Cardiac muscle cell (in vitro differentiated cells and primary cell): ENCODE results near the gene RELL1. TPM values are rescaled to one million over a fixed set of nuclear protein-coding genes. Genes with fewer than 3 reads are reported as not detected.

Experiments
- DNase-seq, 2 donors: peaks; one replicate each; pipeline versions ENCODE4 v3.0.0 to v3.0.0-alpha.2; 2010 to 2017; ENCODE audit warnings: low read depth in 1 of 2, low spot score in 1 of 2
- H3K27ac ChIP-seq: fragments of 200-600 bp; sonication (generic); 2 replicates; pipeline ENCODE4 v1.5.1; 2016
- H3K27me3 ChIP-seq: fragments of 200-600 bp; sonication (generic); 2 replicates; pipeline ENCODE4 v1.6.0; 2016; ENCODE audit warnings: control low read depth
- H3K36me3 ChIP-seq: fragments of 200-600 bp; sonication (generic); 2 replicates; pipeline ENCODE4 v1.5.1; 2016; ENCODE audit warnings: control low read depth
- H3K4me1 ChIP-seq: fragments of 200-600 bp; sonication (generic); 2 replicates; pipeline ENCODE4 v1.8.1; 2017; ENCODE audit warnings: low read depth, mild to moderate bottlenecking, mixed run types
- H3K4me3 ChIP-seq: fragments of 200-600 bp; sonication (generic); 2 replicates; pipeline ENCODE4 v1.5.1; 2016; ENCODE audit warnings: mild to moderate bottlenecking
- H3K9me3 ChIP-seq: fragments of 200-600 bp; sonication (generic); 2 replicates; pipeline ENCODE4 v1.5.1; 2017; ENCODE audit warnings: low read depth, mild to moderate bottlenecking, control low read depth
- CTCF ChIP-seq: IDR thresholded peaks from 2 replicates; pipeline ENCODE4 v1.5.1; 2012; ENCODE audit warnings: low read depth, mild to moderate bottlenecking, low read length
- polyA plus RNA-seq: library from polyadenylated mRNA; unstranded; fragments of >200 nt; fragmentation: Nextera tagmentation; extraction: Ambion mirVana; gene quantifications from 2 replicates; pipeline ENCODE4 v1.2.1, GENCODE V29; 2016
- total RNA-seq: library from RNA; depleted of rRNA; stranded (reverse); fragments of >200 nt; gene quantifications from 2 replicates; pipeline ENCODE4 v1.2.3, GENCODE V29; 2016

Gene RELL1
- total and polyA plus RNA-seq, 2 experiments from 2014 or later = 4.4 to 22.2 TPM

GRCh38 chr4:37620176-37620575 is 66.0 kb downstream of the RELL1 start:
- Histone ChIP-seq H3K9me3 (no peaks in the 10 kb centered on the region), H3K4me1 (peaks cover 14% of the 10 kb centered on the region), H3K27ac (no peak overlapping the region), H3K27me3 (no peaks in the 10 kb centered on the region), H3K36me3 (no peaks in the 10 kb centered on the region), H3K4me3 (no peak overlapping the region)
- no peak for TF ChIP-seq CTCF
- no peak for DNase-seq

- Histone ChIP-seq H3K9me3 (no peaks in the 10 kb centered on the region), H3K4me3 (no peak overlapping the region), H3K36me3 (no peaks in the 10 kb centered on the region), H3K27me3 (no peaks in the 10 kb centered on the region), H3K4me1 (peaks cover 7% of the 10 kb centered on the region), H3K27ac (no peak overlapping the region)
- no peak for DNase-seq
- TF ChIP-seq CTCF = no peak
Observed at GRCh38 chr4:37615720-37616063, 70.5 kb downstream of the RELL1 start.

- Histone ChIP-seq H3K4me1 (peaks cover 7% of the 10 kb centered on the region), H3K9me3 (no peaks in the 10 kb centered on the region), H3K27me3 (no peaks in the 10 kb centered on the region), H3K36me3 (no peaks in the 10 kb centered on the region), H3K4me3 (no peak overlapping the region), H3K27ac (no peak overlapping the region)
- no peak for DNase-seq
- no peak for TF ChIP-seq CTCF
Observed at GRCh38 chr4:37615059-37615719, 71.0 kb downstream of the RELL1 start.

GRCh38 chr4:37612811-37613210 is 73.4 kb downstream of the RELL1 start:
- no peak for TF ChIP-seq CTCF
- no peak overlapping the region for H3K27ac ChIP-seq
- H3K9me3 ChIP-seq = no peaks in the 10 kb centered on the region
- no peaks in the 10 kb centered on the region for H3K36me3 ChIP-seq
- peaks cover 7% of the 10 kb centered on the region for H3K4me1 ChIP-seq
- H3K4me3 ChIP-seq = no peak overlapping the region
- DNase-seq = no peak
- H3K27me3 ChIP-seq = no peaks in the 10 kb centered on the region

- no peaks in the 10 kb centered on the region for H3K27me3 ChIP-seq
- H3K9me3 ChIP-seq = no peaks in the 10 kb centered on the region
- no peaks in the 10 kb centered on the region for H3K36me3 ChIP-seq
- no peak overlapping the region for H3K4me3 ChIP-seq
- no peaks in the 10 kb centered on the region for H3K4me1 ChIP-seq
- H3K27ac ChIP-seq = no peak overlapping the region
- no peak for DNase-seq
- TF ChIP-seq CTCF = no peak
Observed at GRCh38 chr4:37609626-37610025, 76.5 kb downstream of the RELL1 start.

- Histone ChIP-seq H3K27ac (no peak overlapping the region), H3K27me3 (no peaks in the 10 kb centered on the region), H3K4me3 (no peak overlapping the region), H3K9me3 (no peaks in the 10 kb centered on the region), H3K4me1 (no peaks in the 10 kb centered on the region), H3K36me3 (no peaks in the 10 kb centered on the region)
- TF ChIP-seq CTCF = no peak
- DNase-seq = no peak
Observed at GRCh38 chr4:37607018-37607417, 79.2 kb downstream of the RELL1 start.
